SKM-1 (cell line): ENCODE data around the gene SOCS1.
"Not testable (repeated sequence)": the region's sequence is repeated elsewhere in the genome, so short reads cannot be mapped to it uniquely, and the experiment has no call there.

Source experiments
- DNase-seq: peaks from one replicate; lab custom pipeline; 2025; ENCODE audit not compliant: unreplicated experiment; lab: John Stamatoyannopoulos, UW

Gene SOCS1, protein sequence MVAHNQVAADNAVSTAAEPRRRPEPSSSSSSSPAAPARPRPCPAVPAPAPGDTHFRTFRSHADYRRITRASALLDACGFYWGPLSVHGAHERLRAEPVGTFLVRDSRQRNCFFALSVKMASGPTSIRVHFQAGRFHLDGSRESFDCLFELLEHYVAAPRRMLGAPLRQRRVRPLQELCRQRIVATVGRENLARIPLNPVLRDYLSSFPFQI

DNA sequence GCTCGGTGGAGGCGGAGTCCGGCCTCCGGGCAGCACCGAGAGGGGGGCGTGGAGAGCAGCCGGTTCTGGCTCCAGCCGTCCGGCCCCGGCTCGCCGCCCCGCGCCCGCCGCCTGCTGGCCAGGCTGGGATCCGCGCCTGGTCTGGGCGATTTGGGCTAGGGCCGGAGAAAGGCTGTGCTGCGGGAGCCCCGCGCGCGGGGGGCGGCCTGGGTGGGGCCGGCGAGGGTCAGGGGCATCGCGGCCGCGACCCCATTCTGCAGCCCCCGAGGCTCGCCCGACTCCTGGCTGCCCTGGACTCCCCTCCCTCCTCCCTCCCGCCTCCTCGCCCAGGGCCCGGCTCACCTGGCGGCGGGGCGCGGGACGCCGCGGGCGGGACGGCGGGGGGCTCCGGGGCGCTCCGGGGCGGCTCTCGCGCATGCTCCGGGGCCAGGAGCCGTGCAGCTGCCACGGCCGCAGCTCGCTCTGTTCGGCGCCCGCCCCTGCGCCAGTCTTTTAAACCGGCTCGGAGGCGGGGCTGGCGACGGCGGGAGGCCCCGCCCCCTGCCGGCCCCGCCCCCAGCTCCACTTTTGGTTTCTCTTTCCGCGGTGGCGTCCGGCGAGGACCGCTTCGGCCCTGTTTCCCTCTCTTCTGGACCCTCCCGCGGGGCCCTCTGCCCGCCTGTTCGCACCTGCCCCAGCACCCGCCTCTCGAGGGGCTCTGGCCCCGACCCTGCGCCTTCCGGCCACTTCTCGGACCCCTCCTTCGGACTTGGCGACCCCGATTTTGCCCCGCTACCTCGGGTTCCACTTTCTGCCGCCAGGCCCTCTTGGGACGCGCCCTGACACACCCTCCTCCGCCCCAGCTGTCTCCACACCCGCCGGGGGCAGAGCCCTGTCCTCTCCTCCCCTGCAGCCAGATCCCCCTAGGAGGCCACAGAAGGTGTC is at the start of gene SOCS1:
Gene SOCS1 (minus strand): TSS at position 468 of the 924 bp plus-strand sequence. CDS start 726 bp downstream, outside the sequence.
- peak; percentile 58 for DNase-seq

- no peak for DNase-seq
Observed at GRCh38 chr16:11303405-11304138, 47.6 kb upstream of the SOCS1 start.

- no peak for DNase-seq
Observed at GRCh38 chr16:11302977-11303376, 47.0 kb upstream of the SOCS1 start.

DNA sequence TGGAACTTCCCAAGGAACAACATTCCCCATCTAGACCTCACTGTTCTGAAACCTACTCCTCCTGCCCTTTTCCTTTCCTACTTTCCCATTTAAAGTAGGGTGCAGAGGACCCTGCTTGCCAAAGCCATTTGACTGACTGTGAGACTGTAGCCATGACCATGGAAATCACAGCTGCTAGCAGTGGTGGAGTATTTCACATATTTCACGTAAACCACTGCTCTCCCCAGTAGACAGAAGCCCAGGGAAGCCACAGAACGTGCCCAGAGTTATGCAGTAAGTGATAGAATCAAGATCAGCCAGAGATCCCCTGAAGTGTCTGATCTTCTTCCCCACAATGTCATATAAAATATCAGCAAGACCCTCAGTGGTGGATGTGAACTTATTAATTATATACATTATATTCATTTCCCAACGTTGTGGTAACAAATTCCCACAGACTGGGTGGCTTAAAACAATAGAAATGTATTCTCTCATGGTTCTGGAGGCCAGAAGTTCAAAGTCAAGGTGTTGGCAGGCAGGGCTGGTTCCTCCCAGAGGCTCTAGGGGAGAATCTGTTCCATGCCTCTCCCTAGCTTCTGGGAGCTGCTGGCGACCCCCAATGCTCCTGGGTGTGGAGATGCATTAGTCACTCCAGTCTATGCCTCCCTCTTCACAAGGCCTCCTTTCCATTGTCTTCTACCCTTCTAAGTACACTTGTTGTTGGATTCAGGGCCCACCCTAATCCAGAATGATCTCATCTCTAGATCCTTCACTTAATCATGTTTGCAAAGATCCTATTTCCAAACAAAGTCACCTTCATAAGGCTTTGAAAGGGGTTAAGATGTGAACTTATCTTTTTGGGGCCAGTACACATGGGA is 45.9 kb upstream of the SOCS1 start:
- no peak for DNase-seq

DNA sequence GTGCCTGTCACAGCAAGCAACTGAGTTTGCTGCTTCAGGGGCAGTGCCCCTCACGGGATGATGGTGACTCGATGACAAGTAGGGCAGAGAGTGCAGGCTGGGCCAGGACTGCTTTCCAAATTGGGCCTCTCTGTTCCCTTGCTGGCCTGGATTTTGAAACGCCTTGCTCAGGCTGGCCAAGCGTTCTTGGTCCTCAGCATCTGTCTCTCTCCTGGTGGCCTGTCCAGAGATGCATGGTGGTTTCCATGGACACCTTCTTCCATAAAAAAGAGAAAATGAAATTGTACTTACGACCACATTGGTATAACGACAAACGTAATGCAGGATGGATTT is 44.5 kb upstream of the SOCS1 start:
- no peak for DNase-seq

- DNase-seq: no peak
Observed at GRCh38 chr16:11299865-11300559, 44.0 kb upstream of the SOCS1 start.

- not testable (repeated sequence) for DNase-seq
Observed at GRCh38 chr16:11298950-11299547, 43.0 kb upstream of the SOCS1 start.

- DNase-seq: no peak
Observed at GRCh38 chr16:11298143-11298900, 42.3 kb upstream of the SOCS1 start.

DNA sequence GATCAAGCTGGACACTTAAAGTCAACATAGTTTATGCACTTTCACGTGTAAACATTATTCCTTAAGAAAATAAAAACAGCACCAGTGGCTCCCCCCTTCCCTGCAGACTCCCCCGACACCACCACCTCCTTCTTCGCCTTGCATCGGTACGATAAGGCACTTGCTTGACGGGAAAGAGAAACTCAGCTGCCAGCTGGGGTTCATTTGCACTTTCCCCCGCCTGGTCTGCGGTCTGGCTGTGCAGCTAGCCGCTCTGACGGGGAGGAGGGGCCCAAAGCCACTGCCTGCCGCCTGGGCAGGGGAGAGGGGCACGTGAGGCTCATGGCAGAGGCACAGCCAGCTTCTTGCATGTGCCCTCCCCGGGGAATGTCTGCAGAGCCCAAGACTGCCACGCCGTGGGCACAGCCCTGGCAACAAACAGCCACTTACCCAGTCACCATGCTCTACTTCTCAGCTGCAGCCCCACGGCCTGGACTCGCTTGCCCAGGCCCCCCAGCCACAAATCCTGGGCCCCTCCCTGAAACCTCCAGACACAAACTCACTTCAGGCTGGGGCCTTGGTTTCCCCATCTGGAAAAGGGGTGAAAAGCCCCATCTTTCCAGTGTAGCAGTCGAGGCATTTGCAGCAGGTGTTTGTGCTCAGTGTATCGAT is 41.6 kb upstream of the SOCS1 start:
- DNase-seq: no peak

DNA sequence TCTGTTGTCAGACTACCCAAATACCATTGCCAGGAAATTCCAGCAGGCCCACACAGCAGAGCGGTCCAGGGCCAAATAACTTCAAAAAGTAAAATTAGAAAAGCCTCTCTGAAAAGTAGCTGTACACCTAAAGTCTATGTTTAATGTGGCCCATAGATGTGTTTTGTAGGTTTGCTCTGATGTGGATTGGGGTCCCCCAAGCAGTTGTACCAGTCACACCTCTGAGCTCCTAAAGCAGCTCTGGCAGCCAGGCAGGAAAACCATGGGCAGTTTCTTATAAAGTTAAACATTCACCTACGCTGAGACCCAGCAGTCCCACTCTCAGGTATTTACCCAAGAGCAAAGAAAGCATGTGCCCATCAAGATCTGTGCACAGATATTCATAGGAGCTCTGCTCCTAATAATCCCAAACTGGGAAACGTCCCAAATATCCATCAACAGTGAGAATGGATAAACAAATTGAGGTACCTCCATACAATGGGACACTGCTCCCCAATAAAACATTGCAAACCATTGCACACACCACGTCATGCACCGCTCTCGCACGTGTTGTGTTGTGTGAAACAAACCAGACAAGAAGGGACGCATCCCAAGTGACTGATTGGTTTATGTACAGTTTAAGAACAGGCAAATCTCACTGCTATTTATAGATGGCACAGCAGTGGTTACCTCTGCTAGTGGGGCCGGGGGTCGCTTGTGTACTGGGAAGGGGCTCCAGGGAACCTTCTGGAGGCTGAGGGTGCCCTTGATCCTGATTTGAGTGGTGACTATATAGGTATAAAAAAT is 40.9 kb upstream of the SOCS1 start:
- no peak for DNase-seq

DNA sequence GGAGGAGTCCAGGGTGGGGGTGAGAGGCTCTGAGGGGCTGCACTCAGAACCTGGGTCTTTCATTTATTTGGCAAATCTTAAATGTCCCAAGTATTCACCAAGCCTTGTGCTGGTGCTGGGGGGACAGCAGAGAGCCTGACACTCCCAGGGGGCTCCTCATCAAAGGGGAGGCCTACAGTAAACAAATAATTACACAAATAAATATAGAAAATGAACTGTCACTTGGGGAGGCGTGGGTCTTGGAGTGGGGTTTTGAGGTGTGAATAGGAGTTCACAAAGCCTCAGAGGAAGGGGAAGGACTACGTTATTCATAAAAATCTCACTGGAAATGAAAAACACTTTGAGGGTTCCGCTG is 40.3 kb upstream of the SOCS1 start:
- no peak for DNase-seq

GRCh38 chr16:11295672-11296071 is 39.7 kb upstream of the SOCS1 start:
- no peak for DNase-seq

DNA sequence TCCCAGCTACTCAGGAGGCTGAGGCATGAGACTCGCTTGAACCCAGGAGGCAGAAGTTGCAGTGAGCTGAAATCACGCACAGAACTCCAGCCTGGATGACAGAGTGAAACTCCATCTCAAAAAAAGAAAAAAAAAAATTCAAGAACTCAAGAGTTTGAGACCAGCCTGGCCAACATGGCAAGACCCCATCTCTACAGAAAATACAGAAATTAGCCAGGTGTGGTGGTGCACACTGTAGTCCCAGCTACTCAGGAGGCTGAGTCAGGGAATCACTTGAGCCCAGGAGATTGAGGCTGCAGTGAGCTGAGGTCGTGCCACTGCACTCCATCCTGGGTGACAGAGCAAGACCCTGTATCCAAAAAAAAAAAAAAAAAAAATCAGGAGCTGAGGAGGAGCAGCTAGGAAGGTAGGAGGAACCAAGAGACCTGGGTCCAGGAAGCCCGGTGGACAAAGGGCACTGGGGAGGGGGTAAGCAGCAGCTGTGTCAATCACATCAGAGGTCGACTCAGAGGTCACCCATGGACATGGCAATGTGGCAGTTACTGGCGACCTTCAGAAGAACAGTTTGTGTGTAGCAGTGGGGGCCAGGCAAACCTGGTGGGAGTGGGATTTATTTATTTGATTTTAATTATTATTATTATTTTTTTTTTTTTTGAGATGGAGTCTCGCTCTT is 36.2 kb upstream of the SOCS1 start:
- DNase-seq: no peak

- DNase-seq: no peak
Observed at GRCh38 chr16:11291091-11291703, 35.2 kb upstream of the SOCS1 start.

GRCh38 chr16:11290102-11290893 is 34.3 kb upstream of the SOCS1 start:
- no peak for DNase-seq

DNA sequence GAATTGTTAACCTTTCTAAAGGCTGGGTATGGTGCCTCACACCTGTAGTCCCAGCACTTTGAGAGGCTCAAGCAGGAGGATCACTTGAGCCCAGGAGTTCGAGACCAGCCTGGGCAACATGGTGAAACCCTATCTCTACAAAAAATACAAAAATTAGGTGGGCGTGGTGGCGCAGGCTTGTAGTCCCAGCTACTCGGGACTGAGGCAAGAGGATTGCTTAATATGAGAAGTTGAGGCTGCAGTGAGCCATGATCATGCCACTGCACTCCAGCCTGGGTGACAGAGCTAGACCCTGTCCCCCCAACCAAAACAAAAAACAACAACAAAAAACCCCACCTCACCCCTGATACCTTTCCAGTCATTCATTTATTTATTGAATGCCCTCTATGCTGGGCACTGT is 33.7 kb upstream of the SOCS1 start:
- DNase-seq: not testable (repeated sequence)
